ENCODE results near the gene SLC9B2.

- TF ChIP-seq CTCF (conservative IDR thresholded peaks at IDR 0.05; ENCODE audit: low read depth, low read length) (no peak), EZH2 (IDR thresholded peaks at IDR 0.05; ENCODE audit: borderline replicate concordance, low read depth, low read length, poor library complexity, severe bottlenecking) (no peak)
Measured at GRCh38 chr4:103095080-103095479, 18.5 kb upstream of the SLC9B2 start.
